GF-D8 (cell line): Measurements from ENCODE around the gene RIPOR2.
"Not testable (repeated sequence)": the region's sequence is repeated elsewhere in the genome, so short reads cannot be mapped to it uniquely, and the experiment has no call there.

Experiments used
- DNase-seq: peaks from one replicate; lab custom pipeline; 2025; lab: John Stamatoyannopoulos, UW

The RIPOR2 gene

GRCh38 chr6:24802271-24803059 is 133.3 kb downstream of the RIPOR2 start:
- no peak for DNase-seq

GRCh38 chr6:24799541-24799915 is 136.2 kb downstream of the RIPOR2 start:
- no peak for DNase-seq

GRCh38 chr6:24798740-24799540 is 136.8 kb downstream of the RIPOR2 start, which contains the start of gene ARMH2:
TSS of gene ARMH2 (minus strand) at chr6:24798917. CDS start at chr6:24798857, 60 bp downstream.
- DNase-seq: no peak

- DNase-seq: no peak
Observed at GRCh38 chr6:24797596-24798216, 138.1 kb downstream of the RIPOR2 start.

GRCh38 chr6:24796616-24797290 is 139.0 kb downstream of the RIPOR2 start:
- DNase-seq: no peak

- no peak for DNase-seq
Observed at GRCh38 chr6:24795106-24795505, 140.7 kb downstream of the RIPOR2 start.

- no peak for DNase-seq
Observed at GRCh38 chr6:24788031-24788665, 147.6 kb downstream of the RIPOR2 start.

- no peak for DNase-seq
Observed at GRCh38 chr6:24780206-24780605, 155.6 kb downstream of the RIPOR2 start.

GRCh38 chr6:24779416-24780016 is 156.2 kb downstream of the RIPOR2 start:
- DNase-seq: no peak

- no peak for DNase-seq
Observed at GRCh38 chr6:24778878-24779277, 156.9 kb downstream of the RIPOR2 start.

GRCh38 chr6:24778121-24778520 is 157.6 kb downstream of the RIPOR2 start:
- no peak for DNase-seq

GRCh38 chr6:24777227-24777626 is 158.5 kb downstream of the RIPOR2 start:
- no peak for DNase-seq

GRCh38 chr6:24775520-24776058 is 160.2 kb downstream of the RIPOR2 start:
- DNase-seq: no peak

- peak; percentile 93 for DNase-seq
Observed at GRCh38 chr6:24774696-24775519, 160.9 kb downstream of the RIPOR2 start, which contains the start of gene GMNN. TSS of gene GMNN (plus strand) at chr6:24774937. CDS start at chr6:24777247, 2,310 bp downstream.

- no peak for DNase-seq
Observed at GRCh38 chr6:24768361-24768760, 167.4 kb downstream of the RIPOR2 start.

- DNase-seq: no peak
Observed at GRCh38 chr6:24766680-24767462, 168.9 kb downstream of the RIPOR2 start.

GRCh38 chr6:24765968-24766367 is 169.8 kb downstream of the RIPOR2 start:
- not testable (repeated sequence) for DNase-seq

- DNase-seq: not testable (repeated sequence)
Observed at GRCh38 chr6:24764833-24765828, 170.6 kb downstream of the RIPOR2 start.
